T-helper 17 cell (primary cell): Measurements from ENCODE around the gene ASXL1. TPM values are rescaled to one million over a fixed set of nuclear protein-coding genes. Genes with fewer than 3 reads are reported as not detected.
"Not testable (repeated sequence)": the region's sequence is repeated elsewhere in the genome, so short reads cannot be mapped to it uniquely, and the experiment has no call there.

Experiments used
- ATAC-seq: fragments of 150-1000 bp; cut with Tn5 transposase; 2 replicates; pipeline ENCODE4 v1.10.0; 2021; ENCODE audit warnings: mild to moderate bottlenecking, moderate library complexity
- DNase-seq, 3 donors: peaks; one replicate each; pipeline versions ENCODE4 v3.0.0 to v3.0.0-alpha.2; 2020 to 2021
- H3K9me3 ChIP-seq: one replicate; pipeline ENCODE4 v1.7.0; 2013; ENCODE audit warnings: low read length, mild to moderate bottlenecking; ENCODE audit not compliant: control insufficient read depth, poor library complexity, severe bottlenecking
- H3K27ac Mint-ChIP-seq: one replicate; pipeline ENCODE4 v1.8.0; 2022; ENCODE audit warnings: mild to moderate bottlenecking, moderate library complexity, mixed read lengths
- H3K27me3 Mint-ChIP-seq: one replicate; pipeline ENCODE4 v1.8.0; 2022; ENCODE audit warnings: mixed read lengths
- H3K36me3 Mint-ChIP-seq: one replicate; pipeline ENCODE4 v1.8.0; 2022; ENCODE audit warnings: low read depth, mixed read lengths
- H3K4me1 Mint-ChIP-seq: one replicate; pipeline ENCODE4 v1.8.0; 2022; ENCODE audit warnings: mild to moderate bottlenecking, mixed read lengths
- H3K4me3 Mint-ChIP-seq: one replicate; pipeline ENCODE4 v1.8.0; 2022; ENCODE audit warnings: mild to moderate bottlenecking, moderate library complexity, mixed read lengths
- total RNA-seq, 4 donors: library from RNA in 2 of 4; stranded (reverse) in 2 of 4; gene quantifications; one replicate each; pipeline ENCODE4 v1.2.3 and lab custom pipeline; 2022 to 2026

Gene ASXL1
- total RNA-seq, 2 donors from 2014 or later, result 198 to 207 TPM

GRCh38 chr20:32359633-32360332 is 1.7 kb downstream of the ASXL1 start:
- Mint-ChIP-seq H3K4me1 (peaks cover 51% of the 10 kb centered on the region), H3K4me3 (peak overlapping the region; percentile 96), H3K27ac (peak overlapping the region; percentile 97), H3K27me3 (no peaks in the 10 kb centered on the region), H3K36me3 (no peaks in the 10 kb centered on the region)
- DNase-seq (no peak), ATAC-seq (no peak)
- no peaks in the 10 kb centered on the region for H3K9me3 ChIP-seq

- Mint-ChIP-seq H3K27ac (peak overlapping the region; percentile 97), H3K4me1 (peaks cover 56% of the 10 kb centered on the region), H3K4me3 (peak overlapping the region; percentile 96), H3K27me3 (no peaks in the 10 kb centered on the region), H3K36me3 (no peaks in the 10 kb centered on the region)
- ATAC-seq (no peak), DNase-seq (no peak)
- no peaks in the 10 kb centered on the region for H3K9me3 ChIP-seq
Measured at GRCh38 chr20:32360333-32360634, 2.2 kb downstream of the ASXL1 start.

- H3K36me3 Mint-ChIP-seq, result peaks cover 2% of the 10 kb centered on the region
- peaks cover 71% of the 10 kb centered on the region for H3K4me1 Mint-ChIP-seq
- DNase-seq (no peak), ATAC-seq (no peak)
- peak overlapping the region; percentile 97 for H3K27ac Mint-ChIP-seq
- H3K9me3 ChIP-seq, result no peaks in the 10 kb centered on the region
- H3K27me3 Mint-ChIP-seq, result no peaks in the 10 kb centered on the region
- H3K4me3 Mint-ChIP-seq, result peak overlapping the region; percentile 96
Measured at GRCh38 chr20:32362901-32363364, 4.8 kb downstream of the ASXL1 start.

GRCh38 chr20:32363492-32363891 is 5.4 kb downstream of the ASXL1 start:
- H3K36me3 Mint-ChIP-seq, result peaks cover 2% of the 10 kb centered on the region

GRCh38 chr20:32364554-32365208 is 6.5 kb downstream of the ASXL1 start:
- Mint-ChIP-seq H3K4me1 (peaks cover 74% of the 10 kb centered on the region), H3K27me3 (no peaks in the 10 kb centered on the region), H3K4me3 (peak overlapping the region; percentile 82), H3K36me3 (peaks cover 2% of the 10 kb centered on the region), H3K27ac (peak overlapping the region; percentile 97)
- ATAC-seq, result no peak
- DNase-seq, result no peak
- H3K9me3 ChIP-seq, result no peaks in the 10 kb centered on the region

More at GRCh38 chr20:32363492-32363891, 5.4 kb downstream of the ASXL1 start:
- ATAC-seq (no peak), DNase-seq (no peak)
- Mint-ChIP-seq H3K27ac (peak overlapping the region; percentile 97), H3K27me3 (no peaks in the 10 kb centered on the region), H3K4me3 (peak overlapping the region; percentile 96), H3K4me1 (peaks cover 75% of the 10 kb centered on the region)
- H3K9me3 ChIP-seq, result no peaks in the 10 kb centered on the region

- no peaks in the 10 kb centered on the region for H3K9me3 ChIP-seq
- no peak for DNase-seq
- Mint-ChIP-seq H3K36me3 (peaks cover 2% of the 10 kb centered on the region), H3K27me3 (no peaks in the 10 kb centered on the region), H3K27ac (peak overlapping the region; percentile 97), H3K4me1 (peaks cover 66% of the 10 kb centered on the region), H3K4me3 (peak overlapping the region; percentile 82)
- ATAC-seq, result no peak
Measured at GRCh38 chr20:32365564-32365963, 7.4 kb downstream of the ASXL1 start.

GRCh38 chr20:32366380-32366779 is 8.2 kb downstream of the ASXL1 start:
- Mint-ChIP-seq H3K27me3 (no peaks in the 10 kb centered on the region), H3K4me3 (peak overlapping the region; percentile 28), H3K36me3 (peaks cover 2% of the 10 kb centered on the region), H3K4me1 (peaks cover 62% of the 10 kb centered on the region), H3K27ac (peak overlapping the region; percentile 97)
- H3K9me3 ChIP-seq, result no peaks in the 10 kb centered on the region
- ATAC-seq, result no peak
- no peak for DNase-seq

GRCh38 chr20:32368323-32368722 is 10.2 kb downstream of the ASXL1 start:
- Mint-ChIP-seq H3K27ac (peak overlapping the region; percentile 97), H3K4me1 (peaks cover 46% of the 10 kb centered on the region)

GRCh38 chr20:32368925-32369324 is 10.8 kb downstream of the ASXL1 start:
- peaks cover 40% of the 10 kb centered on the region for H3K4me1 Mint-ChIP-seq
- DNase-seq (no peak), ATAC-seq (peak; percentile 58)
- H3K27ac Mint-ChIP-seq, result no peak overlapping the region
- H3K27me3 Mint-ChIP-seq, result no peaks in the 10 kb centered on the region
- H3K4me3 Mint-ChIP-seq, result no peak overlapping the region
- peaks cover 2% of the 10 kb centered on the region for H3K36me3 Mint-ChIP-seq
- H3K9me3 ChIP-seq, result no peaks in the 10 kb centered on the region

More at GRCh38 chr20:32368323-32368722, 10.2 kb downstream of the ASXL1 start:
- H3K9me3 ChIP-seq, result no peaks in the 10 kb centered on the region
- DNase-seq, result no peak
- no peak overlapping the region for H3K4me3 Mint-ChIP-seq
- peaks cover 2% of the 10 kb centered on the region for H3K36me3 Mint-ChIP-seq
- no peaks in the 10 kb centered on the region for H3K27me3 Mint-ChIP-seq
- ATAC-seq, result no peak

- no peak for DNase-seq
- H3K9me3 ChIP-seq, result no peaks in the 10 kb centered on the region
- H3K27me3 Mint-ChIP-seq, result no peaks in the 10 kb centered on the region
- H3K4me1 Mint-ChIP-seq, result peaks cover 27% of the 10 kb centered on the region
- peaks cover 2% of the 10 kb centered on the region for H3K36me3 Mint-ChIP-seq
- no peak overlapping the region for H3K4me3 Mint-ChIP-seq
- no peak for ATAC-seq
- H3K27ac Mint-ChIP-seq, result no peak overlapping the region
Measured at GRCh38 chr20:32370897-32371296, 12.8 kb downstream of the ASXL1 start.

GRCh38 chr20:32378461-32378860 is 20.3 kb downstream of the ASXL1 start:
- no peaks in the 10 kb centered on the region for H3K36me3 Mint-ChIP-seq
- H3K9me3 ChIP-seq, result no peaks in the 10 kb centered on the region
- no peak for DNase-seq
- H3K27me3 Mint-ChIP-seq, result no peaks in the 10 kb centered on the region
- H3K4me3 Mint-ChIP-seq, result no peak overlapping the region
- ATAC-seq, result no peak
- H3K27ac Mint-ChIP-seq, result peak overlapping the region; percentile 3
- peaks cover 4% of the 10 kb centered on the region for H3K4me1 Mint-ChIP-seq

GRCh38 chr20:32380037-32380436 is 21.9 kb downstream of the ASXL1 start:
- H3K27ac Mint-ChIP-seq, ATAC-seq, H3K9me3 ChIP-seq, H3K27me3 Mint-ChIP-seq, DNase-seq, H3K36me3 Mint-ChIP-seq, H3K4me3 Mint-ChIP-seq: not testable (repeated sequence)
- peaks cover 12% of the 10 kb centered on the region for H3K4me1 Mint-ChIP-seq

GRCh38 chr20:32380745-32381144 is 22.6 kb downstream of the ASXL1 start:
- H3K36me3 Mint-ChIP-seq, result peaks cover 2% of the 10 kb centered on the region
- no peak overlapping the region for H3K27ac Mint-ChIP-seq
- ATAC-seq, result no peak

More at GRCh38 chr20:32380745-32381144, 22.6 kb downstream of the ASXL1 start:
- H3K9me3 ChIP-seq, result no peaks in the 10 kb centered on the region
- H3K27me3 Mint-ChIP-seq, result no peaks in the 10 kb centered on the region
- H3K4me3 Mint-ChIP-seq, result no peak overlapping the region
- DNase-seq, result no peak
- H3K4me1 Mint-ChIP-seq, result peaks cover 18% of the 10 kb centered on the region
